ENCODE measurements around the gene GASK1A. TPM values are rescaled to one million over a fixed set of nuclear protein-coding genes. Genes with fewer than 3 reads are reported as not detected.

GASK1A gene
- total and polyA plus RNA-seq, 2 of the 4 experiments (the other 2 are of a cell fraction), result 0.18 to 0.19 TPM

DNA sequence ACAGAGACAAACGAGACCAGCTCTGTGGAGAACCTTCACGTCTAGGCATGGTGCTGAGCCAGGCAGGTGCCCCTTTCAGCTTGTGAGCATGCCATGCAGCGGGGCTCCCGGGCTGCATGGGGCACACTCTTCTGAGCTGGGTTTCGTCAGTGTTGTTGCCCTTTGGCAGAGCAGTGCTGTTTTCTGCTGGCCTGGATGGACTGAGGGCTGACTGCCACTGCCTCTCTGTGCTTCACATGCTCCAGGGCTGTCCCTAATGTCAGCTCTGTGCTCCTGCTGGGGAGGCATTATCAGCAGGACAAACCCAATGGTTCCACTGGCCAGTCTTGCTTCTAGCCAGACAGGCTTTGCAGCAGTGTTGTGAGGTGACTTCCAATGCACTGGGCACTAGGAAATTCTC, 9.5 kb downstream of the GASK1A start:
- Histone ChIP-seq H3K4me1 (ENCODE audit: control insufficient read depth, insufficient read depth, low read length) (no peaks in the 10 kb centered on the region), H3K23ac (ENCODE audit: low read depth, low read length) (no peak overlapping the region), H2BK20ac (ENCODE audit: low read depth, low read length) (no peak overlapping the region), H3K18ac (ENCODE audit: low read depth, low read length) (no peak overlapping the region), H2BK5ac (ENCODE audit: low read depth, low read length, poor library complexity, severe bottlenecking) (no peak overlapping the region), H3K9ac (ENCODE audit: low read depth, low read length) (no peak overlapping the region), H3K27ac (ENCODE audit: insufficient read depth, low read length) (no peak overlapping the region), H4K5ac (ENCODE audit: low read depth, low read length) (no peak overlapping the region), H2AK9ac (replicated peaks; ENCODE audit: low read depth, low read length, poor library complexity) (no peak overlapping the region), H4K20me1 (ENCODE audit: insufficient read depth, low read length) (no peaks in the 10 kb centered on the region), H4K91ac (ENCODE audit: insufficient read depth, low read depth, low read length) (no peak overlapping the region), H3K27me3 (ENCODE audit: control insufficient read depth, insufficient read depth, low read length) (peaks cover 9% of the 10 kb centered on the region), H3K14ac (replicated peaks; ENCODE audit: low read depth, low read length) (no peak overlapping the region), H3K4me3 (ENCODE audit: insufficient read depth, low read depth, low read length) (no peak overlapping the region), H2BK120ac (ENCODE audit: low read depth, low read length) (no peak overlapping the region), H3K9me3 (ENCODE audit: control insufficient read depth, insufficient read depth, low read length) (no peaks in the 10 kb centered on the region), H2BK15ac (ENCODE audit: low read depth, low read length) (no peak overlapping the region), H3K56ac (ENCODE audit: extremely low read depth, insufficient read depth, low read length) (no peak overlapping the region), H3K4ac (ENCODE audit: low read depth, low read length) (no peak overlapping the region), H2AFZ (replicated peaks; ENCODE audit: low read length, poor library complexity) (no peak overlapping the region), H3K36me3 (ENCODE audit: control insufficient read depth, insufficient read depth, low read length) (no peaks in the 10 kb centered on the region), H2AK5ac (ENCODE audit: low read depth, low read length) (no peak overlapping the region), H3K4me2 (ENCODE audit: low read depth, low read length) (no peak overlapping the region), H4K8ac (ENCODE audit: low read depth in 2 of 2, low read length in 2 of 2) (no peak overlapping the region), H3K79me1 (ENCODE audit: low read depth in 1 of 2, low read length in 2 of 2) (no peaks in the 10 kb centered on the region), H3K9me1 (ENCODE audit: insufficient read depth, low read length) (no peaks in the 10 kb centered on the region)
- TF ChIP-seq, protein P1, sequence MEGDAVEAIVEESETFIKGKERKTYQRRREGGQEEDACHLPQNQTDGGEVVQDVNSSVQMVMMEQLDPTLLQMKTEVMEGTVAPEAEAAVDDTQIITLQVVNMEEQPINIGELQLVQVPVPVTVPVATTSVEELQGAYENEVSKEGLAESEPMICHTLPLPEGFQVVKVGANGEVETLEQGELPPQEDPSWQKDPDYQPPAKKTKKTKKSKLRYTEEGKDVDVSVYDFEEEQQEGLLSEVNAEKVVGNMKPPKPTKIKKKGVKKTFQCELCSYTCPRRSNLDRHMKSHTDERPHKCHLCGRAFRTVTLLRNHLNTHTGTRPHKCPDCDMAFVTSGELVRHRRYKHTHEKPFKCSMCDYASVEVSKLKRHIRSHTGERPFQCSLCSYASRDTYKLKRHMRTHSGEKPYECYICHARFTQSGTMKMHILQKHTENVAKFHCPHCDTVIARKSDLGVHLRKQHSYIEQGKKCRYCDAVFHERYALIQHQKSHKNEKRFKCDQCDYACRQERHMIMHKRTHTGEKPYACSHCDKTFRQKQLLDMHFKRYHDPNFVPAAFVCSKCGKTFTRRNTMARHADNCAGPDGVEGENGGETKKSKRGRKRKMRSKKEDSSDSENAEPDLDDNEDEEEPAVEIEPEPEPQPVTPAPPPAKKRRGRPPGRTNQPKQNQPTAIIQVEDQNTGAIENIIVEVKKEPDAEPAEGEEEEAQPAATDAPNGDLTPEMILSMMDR (conservative IDR thresholded peaks at IDR 0.05; ENCODE audit: low read depth, low read length), result no peak
- TF ChIP-seq SMC3 (IDR thresholded peaks at IDR 0.05; ENCODE audit: low read depth, low read length), result no peak
- ATAC-seq (ENCODE audit: low read depth) (no peak), DNase-seq (no peak)
- in situ Hi-C loops (cut with MboI; ENCODE audit: low sequenced_read_pairs) (no loop called here), intact Hi-C loops (cut with micrococcal nuclease) (no loop called here), dilution Hi-C loops (cut with HindIII; ENCODE audit: low sequenced_read_pairs, unreplicated experiment) (no loop called here)
- 71% methylated on average over 3 of the region's 5 CpGs; no CpG with 5 or more reads in 1 of the 2 experiments for WGBS, 2 experiments (ENCODE audit: extremely low coverage in 2 of 2, insufficient read length in 1 of 2)
- BruUV-seq (replicated peaks), result no TSS peak
- ChIA-PET CTCF (no interaction called here), POLR2A (ENCODE audit: unreplicated experiment) (no interaction called here)

Data from IMR-90 (cell line).